ENCODE data around the gene FAM81A. TPM values are rescaled to one million over a fixed set of nuclear protein-coding genes. Genes with fewer than 3 reads are reported as not detected.

FAM81A gene
- total and polyA plus RNA-seq, 9 of the 15 experiments (the other 6 are each of a cell fraction or from before 2014, with no cell fraction given) = not detected

- TF ChIP-seq MLX (CRISPR knock-in tag; conservative IDR thresholded peaks at IDR 0.05) = no peak
- TF ChIP-seq HMG20B (CRISPR knock-in tag; IDR thresholded peaks at IDR 0.05) = no peak
- no peak for TF ChIP-seq MYC (IDR thresholded peaks at IDR 0.05; ENCODE audit: low read depth, low read length)
- no peak for TF ChIP-seq MYC (CRISPR knock-in tag; IDR thresholded peaks at IDR 0.05; ENCODE audit: borderline replicate concordance, low read depth)
- TF ChIP-seq SIRT6 (IDR thresholded peaks at IDR 0.05; ENCODE audit: low read depth, low read length) = no peak
- no peak for TF ChIP-seq CREB3 (tag; conservative IDR thresholded peaks at IDR 0.05; ENCODE audit: low read depth)
These were observed 7.1 kb downstream of the FAM81A start (continued) for GRCh38 chr15:59444980-59445545.

- Histone ChIP-seq H3K9me1 (ENCODE audit: control insufficient read depth, insufficient read depth, low read length) (no peaks in the 10 kb centered on the region), H3K4me2 (ENCODE audit: insufficient read depth, low read length) (no peak overlapping the region), H3K4me3 (no peak overlapping the region), H2AFZ (ENCODE audit: low read depth, low read length) (no peak overlapping the region), H4K20me1 (replicated peaks; ENCODE audit: control insufficient read depth, insufficient read depth, low read length) (no peaks in the 10 kb centered on the region), H3K79me2 (ENCODE audit: control insufficient read depth, insufficient read depth, low read length) (no peaks in the 10 kb centered on the region), H3K27ac (ENCODE audit: extremely low read depth, low read depth, low read length) (no peak overlapping the region), H3K9ac (ENCODE audit: insufficient read depth in 1 of 2, low read depth in 2 of 2, low read length in 2 of 2) (no peak overlapping the region), H3K27me3 (ENCODE audit: control insufficient read depth in 2 of 2, insufficient read depth in 2 of 2, low read length in 2 of 2) (peaks cover 14 to 32% of the 10 kb centered on the region in 2 experiments), H3K9me3 (replicated peaks; ENCODE audit: control insufficient read depth, insufficient read depth, low read depth, low read length) (no peaks in the 10 kb centered on the region), H3K36me3 (ENCODE audit: control insufficient read depth, insufficient read depth, low read length) (no peaks in the 10 kb centered on the region), H3K4me1 (replicated peaks in 1 of 2; ENCODE audit: control insufficient read depth in 2 of 2, insufficient read depth in 2 of 2, low read length in 2 of 2) (no peaks in the 10 kb centered on the region)
- FAIRE-seq (no peak), DNase-seq (ENCODE audit: extremely low read depth in 1 of 4, low spot score in 3 of 4) (no peak), ATAC-seq (no peak)
- ChIA-PET POLR2A (no interaction called here), CTCF (ENCODE audit: low intra/inter-chr PET ratio) (no interaction called here)
- BruUV-seq (replicated peaks) = no TSS peak
- intact Hi-C loops (cut with micrococcal nuclease) (no loop called here), in situ Hi-C loops (cut with MboI) (no loop called here)
- no peak for TF ChIP-seq ZNF3 (CRISPR knock-in tag; IDR thresholded peaks at IDR 0.05)
- TF ChIP-seq SMC3 (conservative IDR thresholded peaks at IDR 0.05; ENCODE audit: insufficient read depth, low read depth, low read length) = no peak
- TF ChIP-seq FOXA1 (IDR thresholded peaks at IDR 0.05; ENCODE audit: borderline replicate concordance) = no peak
- TF ChIP-seq ZNF518B (CRISPR knock-in tag; IDR thresholded peaks at IDR 0.05) = no peak
- TF ChIP-seq ZNF766 (CRISPR knock-in tag; conservative IDR thresholded peaks at IDR 0.05) = no peak
- whole genome bisulfite sequencing (ENCODE audit: insufficient coverage, low coverage, missing lambda C conversion rate) = 0% methylated on average over 3 of the region's 3 CpGs
These were observed 8.4 kb downstream of the FAM81A start for GRCh38 chr15:59446232-59446957.

Data from K562 (cell line).